Measurements from ENCODE around the gene ANKRD33B.

Gene ANKRD33B

DNA sequence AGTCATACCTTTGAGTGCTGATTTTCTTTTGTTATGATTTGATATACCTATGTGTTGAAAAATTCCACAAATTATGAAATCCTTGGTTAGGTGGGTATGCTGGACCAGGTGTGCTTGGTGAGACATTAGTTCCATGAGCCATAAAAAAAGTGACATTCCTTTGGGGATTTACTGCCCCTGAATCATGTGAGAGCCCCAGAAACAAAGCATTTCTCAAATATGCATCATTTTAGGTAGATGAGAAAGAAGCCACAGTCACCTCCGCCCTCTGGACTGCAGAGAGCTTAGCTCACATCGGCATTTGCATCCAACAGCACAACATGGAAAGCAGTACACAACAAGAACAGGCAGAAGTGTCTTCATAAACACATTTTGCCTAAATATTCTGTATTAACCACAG lies 141.9 kb downstream of the ANKRD33B start:
- DNase-seq, result no peak

DNA sequence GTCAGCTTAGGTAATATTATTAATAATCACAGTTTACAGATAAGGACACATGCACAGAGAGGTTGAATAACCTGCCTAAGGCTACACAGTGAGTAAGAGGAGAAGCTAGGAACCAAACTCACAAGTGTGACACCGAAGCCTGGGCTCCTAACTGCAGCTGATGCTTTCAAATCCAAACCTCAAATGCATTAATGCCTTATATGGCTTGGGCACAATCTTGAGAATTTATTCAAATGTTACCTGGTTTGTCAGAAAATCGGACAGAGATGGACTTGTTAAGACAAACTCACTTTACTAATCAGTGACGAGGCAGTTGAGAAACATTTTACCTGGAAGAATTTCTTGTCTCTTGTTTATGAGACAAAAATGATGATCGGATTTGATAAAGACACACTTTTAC lies 142.5 kb downstream of the ANKRD33B start:
- no peak for DNase-seq
